Keratinocyte (primary cell): Measurements from ENCODE around the gene ADGRL3. TPM values are rescaled to one million over a fixed set of nuclear protein-coding genes. Genes with fewer than 3 reads are reported as not detected.
"Not testable (repeated sequence)": the region's sequence is repeated elsewhere in the genome, so short reads cannot be mapped to it uniquely, and the experiment has no call there.

Experiments
- DNase-seq: peaks from one replicate; pipeline ENCODE4 v3.0.0-alpha.2; 2011; ENCODE audit warnings: low read depth, missing footprints, low spot score
- FAIRE-seq: peaks from 2 replicates; lab custom pipeline; 2011; peaks lifted over from hg19 to GRCh38; lab: Jason Lieb, UNC
- H2AFZ ChIP-seq: 2 replicates; pipeline ENCODE4 v1.6.0; 2012; ENCODE audit warnings: low read length, control low read depth, inconsistent platforms; ENCODE audit not compliant: control insufficient read depth
- H3K27ac ChIP-seq: 2 replicates; pipeline ENCODE4 v1.5.1; 2011; ENCODE audit warnings: low read length; ENCODE audit not compliant: control insufficient read depth, insufficient read depth
- H3K27me3 ChIP-seq: 3 replicates; pipeline ENCODE4 v1.6.0; 2011; ENCODE audit warnings: low read length; ENCODE audit not compliant: control insufficient read depth, insufficient read depth; ENCODE audit errors: extremely low read depth
- H3K36me3 ChIP-seq, 2 experiments: 2 replicates in 1 of 2; 3 replicates in 1 of 2; pipeline ENCODE4 v1.5.1; 2011; ENCODE audit warnings: low read length in 2 of 2, mild to moderate bottlenecking in 1 of 2; ENCODE audit not compliant: control insufficient read depth in 2 of 2, insufficient read depth in 2 of 2; ENCODE audit errors: extremely low read depth in 1 of 2
- H3K4me1 ChIP-seq: 3 replicates; pipeline ENCODE4 v1.5.1; 2011; ENCODE audit warnings: low read length; ENCODE audit not compliant: control insufficient read depth, insufficient read depth; ENCODE audit errors: extremely low read depth
- H3K4me2 ChIP-seq: 3 replicates; pipeline ENCODE4 v1.6.0; 2011; ENCODE audit warnings: low read depth, low read length; ENCODE audit not compliant: control insufficient read depth, insufficient read depth; ENCODE audit errors: extremely low read depth
- H3K4me3 ChIP-seq, 3 experiments: fragments of 200-600 bp in 1 of 3; sonication (generic) in 1 of 3; 2 replicates in 2 of 3; 3 replicates in 1 of 3; pipeline ENCODE4 v1.5.1; 2011 to 2016; ENCODE audit warnings: low read length in 3 of 3, mild to moderate bottlenecking in 3 of 3, control low read depth in 2 of 3, inconsistent platforms in 1 of 3, low read depth in 1 of 3, mixed read lengths in 1 of 3, mixed run types in 1 of 3, moderate library complexity in 1 of 3; ENCODE audit not compliant: control insufficient read depth in 2 of 3, insufficient read depth in 2 of 3; ENCODE audit errors: extremely low read depth in 1 of 3
- H3K79me2 ChIP-seq: 2 replicates; pipeline ENCODE4 v1.6.0; 2012; ENCODE audit warnings: low read length; ENCODE audit not compliant: control insufficient read depth, insufficient read depth
- H3K9ac ChIP-seq: 3 replicates; pipeline ENCODE4 v1.6.0; 2011; ENCODE audit warnings: low read length; ENCODE audit not compliant: control insufficient read depth, insufficient read depth; ENCODE audit errors: extremely low read depth
- H3K9me1 ChIP-seq: 3 replicates; pipeline ENCODE4 v1.6.0; 2011; ENCODE audit warnings: low read length; ENCODE audit not compliant: control insufficient read depth, insufficient read depth; ENCODE audit errors: extremely low read depth
- H3K9me3 ChIP-seq: 2 replicates; pipeline ENCODE4 v1.5.1; 2012; ENCODE audit warnings: low read depth, low read length; ENCODE audit not compliant: control insufficient read depth
- H4K20me1 ChIP-seq: 3 replicates; pipeline ENCODE4 v1.6.0; 2011; ENCODE audit warnings: low read length; ENCODE audit not compliant: control insufficient read depth, insufficient read depth; ENCODE audit errors: extremely low read depth
- CTCF ChIP-seq, 3 experiments: IDR thresholded peaks in 1 of 3; conservative IDR thresholded peaks in 1 of 3; optimal IDR thresholded peaks in 1 of 3; 2 replicates in 2 of 3; 3 replicates in 1 of 3; pipeline versions ENCODE3 to v1.5.1; 2011; ENCODE audit warnings: low read length in 3 of 3, mild to moderate bottlenecking in 3 of 3, moderate library complexity in 2 of 3, control low read depth in 1 of 3, inconsistent platforms in 1 of 3; ENCODE audit not compliant: insufficient read depth in 2 of 3; ENCODE audit errors: extremely low read depth in 1 of 3
- EZH2 ChIP-seq: IDR thresholded peaks from one replicate; pipeline ENCODE4 v1.6.1; 2012; ENCODE audit warnings: inconsistent platforms, mild to moderate bottlenecking, low read length, moderate library complexity
- dilution Hi-C: fragments of 300-500 bp; cut with MboI; formaldehyde crosslinking; loops from one replicate; pipeline ENCODE4 v1.7.0; 2020; ENCODE audit warnings: low sequenced_read_pairs; ENCODE audit not compliant: extremely low pct_ligation_motif_present
- polyA plus RNA-seq, 5 experiments: library from polyadenylated mRNA; depleted of rRNA in 3 of 5; stranded (reverse) in 3 of 5; stranded (forward) in 1 of 5; unstranded in 1 of 5; fragments of >200 nt; gene quantifications; 1 replicate in 1 of 5; 2 replicates in 3 of 5; 3 replicates in 1 of 5; pipeline versions ENCODE4 v1.2.1 to v1.2.3, GENCODE V29; 2011 to 2012; ENCODE audit warnings: missing spikeins in 2 of 5, low read depth in 1 of 5, low replicate concordance in 1 of 5

Gene ADGRL3
- polyA plus RNA-seq, 1 donor (not counting 4 experiments of a cell fraction or from before 2014, with no cell fraction given): 0.18 TPM

GRCh38 chr4:61385256-61385655 is 185.1 kb downstream of the ADGRL3 start:
- no peaks in the 10 kb centered on the region for H3K9me1 ChIP-seq
- H2AFZ ChIP-seq: peak overlapping the region; percentile 30
- no peak for DNase-seq
- no peaks in the 10 kb centered on the region for H3K4me1 ChIP-seq
- H3K79me2 ChIP-seq: no peaks in the 10 kb centered on the region
- no peak overlapping the region for H3K4me3 ChIP-seq
- H3K4me2 ChIP-seq: no peak overlapping the region
- FAIRE-seq: no peak
- H3K9me3 ChIP-seq: no peaks in the 10 kb centered on the region
- no peaks in the 10 kb centered on the region for H3K36me3 ChIP-seq
- H3K9ac ChIP-seq: no peak overlapping the region
- no peak for TF ChIP-seq CTCF (optimal IDR thresholded peaks at IDR 0.05 in 1 of 3, IDR thresholded peaks at IDR 0.05 in 1 of 3, conservative IDR thresholded peaks at IDR 0.05 in 1 of 3; ENCODE audit: extremely low read depth in 1 of 3, insufficient read depth in 2 of 3, low read length in 3 of 3)
- TF ChIP-seq EZH2: no peak
- H3K27ac ChIP-seq: no peak overlapping the region
- no peaks in the 10 kb centered on the region for H3K27me3 ChIP-seq
- H4K20me1 ChIP-seq: no peaks in the 10 kb centered on the region
- dilution Hi-C loops: no loop called here

GRCh38 chr4:61387372-61387771 is 187.2 kb downstream of the ADGRL3 start:
- DNase-seq, FAIRE-seq, H3K9me1 ChIP-seq, H3K4me2 ChIP-seq, H3K9me3 ChIP-seq, H4K20me1 ChIP-seq, H3K9ac ChIP-seq, H3K4me1 ChIP-seq, H3K27me3 ChIP-seq, dilution Hi-C loops, H3K79me2 ChIP-seq, H3K4me3 ChIP-seq, H3K27ac ChIP-seq, H2AFZ ChIP-seq, H3K36me3 ChIP-seq: not testable (repeated sequence)

- H3K27ac ChIP-seq: no peak overlapping the region
These were observed 189.5 kb downstream of the ADGRL3 start for GRCh38 chr4:61389640-61390039.

More at GRCh38 chr4:61389640-61390039, 189.5 kb downstream of the ADGRL3 start:
- Histone ChIP-seq H3K79me2 (no peaks in the 10 kb centered on the region), H3K4me3 (no peak overlapping the region), H4K20me1 (no peaks in the 10 kb centered on the region), H3K27me3 (no peaks in the 10 kb centered on the region), H3K9me1 (no peaks in the 10 kb centered on the region), H3K36me3 (no peaks in the 10 kb centered on the region), H3K9me3 (no peaks in the 10 kb centered on the region), H3K4me2 (no peak overlapping the region), H2AFZ (no peak overlapping the region), H3K9ac (no peak overlapping the region), H3K4me1 (no peaks in the 10 kb centered on the region)
- DNase-seq: no peak
- dilution Hi-C loops: no loop called here
- TF ChIP-seq CTCF (optimal IDR thresholded peaks at IDR 0.05 in 1 of 3, IDR thresholded peaks at IDR 0.05 in 1 of 3, conservative IDR thresholded peaks at IDR 0.05 in 1 of 3; ENCODE audit: extremely low read depth in 1 of 3, insufficient read depth in 2 of 3, low read length in 3 of 3) (no peak), EZH2 (no peak)
- FAIRE-seq: no peak
